ENCODE results near the gene TRAFD1.

Gene TRAFD1

DNA sequence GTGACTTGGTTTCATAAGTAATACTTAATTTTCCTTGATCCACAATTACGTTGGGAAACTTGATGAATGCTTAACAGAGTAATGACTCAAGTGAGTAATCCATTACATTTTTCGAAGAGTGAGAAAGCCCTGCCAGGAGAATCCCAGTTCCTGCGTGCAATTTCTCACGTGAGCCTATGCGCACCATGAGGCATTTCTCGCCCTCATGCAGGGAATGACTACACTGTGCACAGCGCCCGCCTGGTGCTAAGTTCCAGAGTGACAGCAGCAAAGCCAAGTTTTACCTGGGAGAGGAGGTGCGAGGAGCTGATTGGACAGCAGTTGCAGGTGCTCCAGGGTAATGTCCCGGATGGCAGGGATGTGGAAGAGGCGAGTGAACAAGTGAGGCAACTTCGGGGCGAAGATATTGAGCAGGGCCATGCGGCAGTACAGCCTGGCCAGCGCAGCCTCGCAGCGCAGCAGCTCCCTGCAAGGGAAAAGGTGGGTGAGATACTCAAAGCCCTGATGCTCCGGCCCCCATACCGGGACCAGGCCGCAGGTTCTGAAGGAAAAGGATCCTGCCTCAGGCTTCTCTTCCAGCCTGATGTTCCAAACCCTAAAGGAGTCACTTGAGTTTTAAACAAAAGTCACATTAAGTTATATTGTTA is 69.4 kb downstream of the TRAFD1 start:
- ATAC-seq, result no peak
- TF ChIP-seq TOX (CRISPR knock-in tag; IDR thresholded peaks at IDR 0.05; ENCODE audit: borderline replicate concordance) (no peak), ZC3H10 (CRISPR knock-in tag; IDR thresholded peaks at IDR 0.05) (no peak), ZNF8 (CRISPR knock-in tag; IDR thresholded peaks at IDR 0.05) (no peak), BACH2 (CRISPR knock-in tag; IDR thresholded peaks at IDR 0.05; ENCODE audit: borderline replicate concordance) (no peak), ESRRG (CRISPR knock-in tag; IDR thresholded peaks at IDR 0.05) (no peak), CSDC2 (CRISPR knock-in tag; IDR thresholded peaks at IDR 0.05) (no peak), GLIS3 (CRISPR knock-in tag; IDR thresholded peaks at IDR 0.05) (no peak)
- TF ChIP-seq, protein P1, sequence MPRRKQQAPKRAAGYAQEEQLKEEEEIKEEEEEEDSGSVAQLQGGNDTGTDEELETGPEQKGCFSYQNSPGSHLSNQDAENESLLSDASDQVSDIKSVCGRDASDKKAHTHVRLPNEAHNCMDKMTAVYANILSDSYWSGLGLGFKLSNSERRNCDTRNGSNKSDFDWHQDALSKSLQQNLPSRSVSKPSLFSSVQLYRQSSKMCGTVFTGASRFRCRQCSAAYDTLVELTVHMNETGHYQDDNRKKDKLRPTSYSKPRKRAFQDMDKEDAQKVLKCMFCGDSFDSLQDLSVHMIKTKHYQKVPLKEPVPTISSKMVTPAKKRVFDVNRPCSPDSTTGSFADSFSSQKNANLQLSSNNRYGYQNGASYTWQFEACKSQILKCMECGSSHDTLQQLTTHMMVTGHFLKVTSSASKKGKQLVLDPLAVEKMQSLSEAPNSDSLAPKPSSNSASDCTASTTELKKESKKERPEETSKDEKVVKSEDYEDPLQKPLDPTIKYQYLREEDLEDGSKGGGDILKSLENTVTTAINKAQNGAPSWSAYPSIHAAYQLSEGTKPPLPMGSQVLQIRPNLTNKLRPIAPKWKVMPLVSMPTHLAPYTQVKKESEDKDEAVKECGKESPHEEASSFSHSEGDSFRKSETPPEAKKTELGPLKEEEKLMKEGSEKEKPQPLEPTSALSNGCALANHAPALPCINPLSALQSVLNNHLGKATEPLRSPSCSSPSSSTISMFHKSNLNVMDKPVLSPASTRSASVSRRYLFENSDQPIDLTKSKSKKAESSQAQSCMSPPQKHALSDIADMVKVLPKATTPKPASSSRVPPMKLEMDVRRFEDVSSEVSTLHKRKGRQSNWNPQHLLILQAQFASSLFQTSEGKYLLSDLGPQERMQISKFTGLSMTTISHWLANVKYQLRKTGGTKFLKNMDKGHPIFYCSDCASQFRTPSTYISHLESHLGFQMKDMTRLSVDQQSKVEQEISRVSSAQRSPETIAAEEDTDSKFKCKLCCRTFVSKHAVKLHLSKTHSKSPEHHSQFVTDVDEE (CRISPR knock-in tag; IDR thresholded peaks at IDR 0.05), result no peak

DNA sequence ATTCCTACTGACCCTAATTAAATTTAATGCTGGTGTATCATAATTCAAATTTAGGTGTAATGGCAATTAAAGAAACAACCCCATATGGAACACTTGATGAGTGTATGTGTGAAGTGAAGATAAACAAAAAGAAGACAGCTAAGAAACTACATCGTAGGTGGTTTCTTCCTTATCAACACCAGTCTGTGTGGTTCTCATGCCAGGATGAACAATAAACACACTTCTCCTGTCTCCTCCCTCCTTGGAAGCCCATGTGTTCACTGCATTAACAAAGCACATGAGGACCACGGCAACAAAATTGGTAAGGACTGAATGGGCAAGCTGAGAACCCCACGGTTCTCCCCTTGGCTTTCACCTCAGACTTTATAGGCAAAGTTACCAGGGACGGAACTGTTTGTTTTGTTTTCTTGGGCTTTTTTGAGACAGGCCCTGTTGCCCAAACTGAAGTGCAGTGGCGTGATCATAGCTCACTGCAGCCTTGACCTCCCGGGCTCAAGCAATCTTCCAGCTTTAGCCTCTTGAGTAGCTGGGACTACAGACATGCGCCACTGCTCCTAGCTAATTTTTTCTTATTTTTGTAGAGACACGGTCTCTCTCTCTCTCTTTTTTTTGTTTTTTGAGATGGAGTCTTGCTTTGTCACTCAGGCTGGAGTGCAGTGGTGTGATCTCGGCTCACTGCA is 71.0 kb downstream of the TRAFD1 start:
- no peak for TF ChIP-seq ISL1 (CRISPR knock-in tag; IDR thresholded peaks at IDR 0.05)
- TF ChIP-seq ZNF8 (CRISPR knock-in tag; IDR thresholded peaks at IDR 0.05), result no peak
- TF ChIP-seq, protein P2, sequence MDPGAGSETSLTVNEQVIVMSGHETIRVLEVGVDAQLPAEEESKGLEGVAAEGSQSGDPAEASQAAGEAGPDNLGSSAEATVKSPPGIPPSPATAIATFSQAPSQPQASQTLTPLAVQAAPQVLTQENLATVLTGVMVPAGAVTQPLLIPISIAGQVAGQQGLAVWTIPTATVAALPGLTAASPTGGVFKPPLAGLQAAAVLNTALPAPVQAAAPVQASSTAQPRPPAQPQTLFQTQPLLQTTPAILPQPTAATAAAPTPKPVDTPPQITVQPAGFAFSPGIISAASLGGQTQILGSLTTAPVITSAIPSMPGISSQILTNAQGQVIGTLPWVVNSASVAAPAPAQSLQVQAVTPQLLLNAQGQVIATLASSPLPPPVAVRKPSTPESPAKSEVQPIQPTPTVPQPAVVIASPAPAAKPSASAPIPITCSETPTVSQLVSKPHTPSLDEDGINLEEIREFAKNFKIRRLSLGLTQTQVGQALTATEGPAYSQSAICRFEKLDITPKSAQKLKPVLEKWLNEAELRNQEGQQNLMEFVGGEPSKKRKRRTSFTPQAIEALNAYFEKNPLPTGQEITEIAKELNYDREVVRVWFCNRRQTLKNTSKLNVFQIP (CRISPR knock-in tag; IDR thresholded peaks at IDR 0.05; ENCODE audit: borderline replicate concordance, low read depth), result no peak
- TF ChIP-seq ZNF565 (CRISPR knock-in tag; conservative IDR thresholded peaks at IDR 0.05; ENCODE audit: low read depth), result no peak
- no peak for TF ChIP-seq CSDC2 (CRISPR knock-in tag; IDR thresholded peaks at IDR 0.05)
- no peak for TF ChIP-seq RARB (CRISPR knock-in tag; IDR thresholded peaks at IDR 0.05)
- TF ChIP-seq SNAI2 (CRISPR knock-in tag; IDR thresholded peaks at IDR 0.05), result no peak
- no peak for TF ChIP-seq ZNF70 (CRISPR knock-in tag; IDR thresholded peaks at IDR 0.05)
- no peak for TF ChIP-seq ZFP30 (CRISPR knock-in tag; IDR thresholded peaks at IDR 0.05)
- TF ChIP-seq, protein P3, sequence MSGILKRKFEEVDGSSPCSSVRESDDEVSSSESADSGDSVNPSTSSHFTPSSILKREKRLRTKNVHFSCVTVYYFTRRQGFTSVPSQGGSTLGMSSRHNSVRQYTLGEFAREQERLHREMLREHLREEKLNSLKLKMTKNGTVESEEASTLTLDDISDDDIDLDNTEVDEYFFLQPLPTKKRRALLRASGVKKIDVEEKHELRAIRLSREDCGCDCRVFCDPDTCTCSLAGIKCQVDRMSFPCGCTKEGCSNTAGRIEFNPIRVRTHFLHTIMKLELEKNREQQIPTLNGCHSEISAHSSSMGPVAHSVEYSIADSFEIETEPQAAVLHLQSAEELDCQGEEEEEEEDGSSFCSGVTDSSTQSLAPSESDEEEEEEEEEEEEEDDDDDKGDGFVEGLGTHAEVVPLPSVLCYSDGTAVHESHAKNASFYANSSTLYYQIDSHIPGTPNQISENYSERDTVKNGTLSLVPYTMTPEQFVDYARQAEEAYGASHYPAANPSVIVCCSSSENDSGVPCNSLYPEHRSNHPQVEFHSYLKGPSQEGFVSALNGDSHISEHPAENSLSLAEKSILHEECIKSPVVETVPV (CRISPR knock-in tag; IDR thresholded peaks at IDR 0.05), result no peak
- no peak for TF ChIP-seq TCF4 (CRISPR knock-in tag; IDR thresholded peaks at IDR 0.05; ENCODE audit: borderline replicate concordance)
- TF ChIP-seq, protein P4, sequence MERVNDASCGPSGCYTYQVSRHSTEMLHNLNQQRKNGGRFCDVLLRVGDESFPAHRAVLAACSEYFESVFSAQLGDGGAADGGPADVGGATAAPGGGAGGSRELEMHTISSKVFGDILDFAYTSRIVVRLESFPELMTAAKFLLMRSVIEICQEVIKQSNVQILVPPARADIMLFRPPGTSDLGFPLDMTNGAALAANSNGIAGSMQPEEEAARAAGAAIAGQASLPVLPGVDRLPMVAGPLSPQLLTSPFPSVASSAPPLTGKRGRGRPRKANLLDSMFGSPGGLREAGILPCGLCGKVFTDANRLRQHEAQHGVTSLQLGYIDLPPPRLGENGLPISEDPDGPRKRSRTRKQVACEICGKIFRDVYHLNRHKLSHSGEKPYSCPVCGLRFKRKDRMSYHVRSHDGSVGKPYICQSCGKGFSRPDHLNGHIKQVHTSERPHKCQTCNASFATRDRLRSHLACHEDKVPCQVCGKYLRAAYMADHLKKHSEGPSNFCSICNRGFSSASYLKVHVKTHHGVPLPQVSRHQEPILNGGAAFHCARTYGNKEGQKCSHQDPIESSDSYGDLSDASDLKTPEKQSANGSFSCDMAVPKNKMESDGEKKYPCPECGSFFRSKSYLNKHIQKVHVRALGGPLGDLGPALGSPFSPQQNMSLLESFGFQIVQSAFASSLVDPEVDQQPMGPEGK (CRISPR knock-in tag; IDR thresholded peaks at IDR 0.05; ENCODE audit: borderline replicate concordance), result no peak
- TF ChIP-seq GLIS3 (CRISPR knock-in tag; IDR thresholded peaks at IDR 0.05), result no peak
- no peak for TF ChIP-seq PPARA (CRISPR knock-in tag; IDR thresholded peaks at IDR 0.05; ENCODE audit: borderline replicate concordance)
- TF ChIP-seq ARNTL (CRISPR knock-in tag; IDR thresholded peaks at IDR 0.05; ENCODE audit: borderline replicate concordance, low read depth), result no peak
- no peak for TF ChIP-seq ZFP3 (CRISPR knock-in tag; IDR thresholded peaks at IDR 0.05)
- ATAC-seq, result no peak

DNA sequence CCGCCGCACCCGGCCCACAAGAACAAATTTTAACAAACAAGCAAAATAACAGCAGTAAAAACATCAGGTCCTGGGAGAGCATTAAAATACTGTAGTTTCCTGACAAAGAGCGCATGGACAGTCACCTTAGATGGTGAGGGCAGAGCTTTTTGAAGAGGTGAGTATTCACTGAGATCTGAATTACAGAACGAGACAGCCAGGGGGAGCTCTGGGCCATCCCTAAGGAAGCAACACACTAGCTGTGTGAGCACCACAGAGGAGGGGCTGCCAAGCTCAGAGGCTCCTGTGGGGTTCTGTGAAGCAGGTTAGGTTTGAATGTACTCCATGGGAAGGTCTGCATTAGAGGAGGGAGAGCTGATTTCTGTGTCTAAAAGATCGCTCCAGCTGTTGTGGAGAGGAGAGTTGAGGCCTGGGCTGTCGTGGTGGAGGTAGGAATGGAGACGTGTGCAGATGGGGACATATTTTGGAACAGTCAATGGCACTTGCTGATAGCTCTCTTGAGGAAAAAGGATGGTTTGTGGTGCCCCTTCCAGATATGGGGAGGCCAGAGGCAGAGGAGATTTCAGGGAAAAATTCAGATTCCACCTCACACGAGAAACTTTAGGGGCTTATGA is 72.9 kb downstream of the TRAFD1 start:
- TF ChIP-seq ISL1 (CRISPR knock-in tag; IDR thresholded peaks at IDR 0.05) (no peak), ARNTL (CRISPR knock-in tag; IDR thresholded peaks at IDR 0.05; ENCODE audit: borderline replicate concordance, low read depth) (no peak), ZFP3 (CRISPR knock-in tag; IDR thresholded peaks at IDR 0.05) (no peak), TOX (CRISPR knock-in tag; IDR thresholded peaks at IDR 0.05; ENCODE audit: borderline replicate concordance) (no peak)
- TF ChIP-seq, protein P4 (CRISPR knock-in tag; IDR thresholded peaks at IDR 0.05; ENCODE audit: borderline replicate concordance), result no peak
- ATAC-seq, result peak; percentile 99
